Neuronal stem cell (in vitro differentiated cells): ENCODE data around the gene RUNX1.

Experiments used
- DNase-seq: peaks from one replicate; pipeline ENCODE4 v3.0.0-alpha.2; 2013; ENCODE audit warnings: low spot score
- H2AFZ ChIP-seq: one replicate; pipeline ENCODE4 v1.6.1; 2013; ENCODE audit warnings: mild to moderate bottlenecking, low read length, inconsistent platforms
- H2AK5ac ChIP-seq: 2 replicates; pipeline ENCODE4 v1.6.1; 2013; ENCODE audit warnings: low read depth, mild to moderate bottlenecking, inconsistent platforms, low read length, moderate library complexity, mixed read lengths
- H2BK120ac ChIP-seq: 2 replicates; pipeline ENCODE4 v1.6.1; 2013; ENCODE audit warnings: low read depth, mild to moderate bottlenecking, inconsistent platforms, low read length, moderate library complexity, mixed read lengths
- H2BK12ac ChIP-seq: one replicate; pipeline ENCODE4 v1.6.1; 2013; ENCODE audit warnings: low read length, inconsistent platforms
- H2BK15ac ChIP-seq: 2 replicates; pipeline ENCODE4 v1.6.1; 2013; ENCODE audit warnings: mild to moderate bottlenecking, low read length, inconsistent platforms, mixed read lengths
- H2BK5ac ChIP-seq: one replicate; pipeline ENCODE4 v1.6.1; 2013; ENCODE audit warnings: inconsistent platforms, mild to moderate bottlenecking, low read length, moderate library complexity
- H3K14ac ChIP-seq: one replicate; pipeline ENCODE4 v1.6.1; 2013; ENCODE audit warnings: low read length, inconsistent platforms
- H3K18ac ChIP-seq: 2 replicates; pipeline ENCODE4 v1.6.1; 2013; ENCODE audit warnings: low read length, inconsistent platforms
- H3K23ac ChIP-seq: 2 replicates; pipeline ENCODE4 v1.6.1; 2013; ENCODE audit warnings: low read depth, mild to moderate bottlenecking, mixed read lengths, low read length, inconsistent platforms; ENCODE audit not compliant: poor library complexity
- H3K27ac ChIP-seq: replicated peaks from 3 replicates; pipeline ENCODE4 v1.5.1; 2013; ENCODE audit warnings: low read length, inconsistent platforms
- H3K27me3 ChIP-seq, 3 experiments: 2 replicates each; pipeline ENCODE4 v1.6.1; 2013; ENCODE audit warnings: low read length in 3 of 3, mild to moderate bottlenecking in 2 of 3, inconsistent platforms in 1 of 3, low read depth in 1 of 3, mixed read lengths in 1 of 3, moderate library complexity in 1 of 3; ENCODE audit not compliant: control insufficient read depth in 3 of 3, insufficient read depth in 3 of 3
- H3K36me3 ChIP-seq, 2 donors: replicated peaks in 1 of 2; 2 replicates each; pipeline ENCODE4 v1.6.1; 2013; ENCODE audit warnings: low read length in 2 of 2; ENCODE audit not compliant: control insufficient read depth in 2 of 2, insufficient read depth in 2 of 2
- H3K4ac ChIP-seq: 2 replicates; pipeline ENCODE4 v1.6.1; 2013; ENCODE audit warnings: inconsistent platforms, mild to moderate bottlenecking, low read length, moderate library complexity
- H3K4me1 ChIP-seq, 2 donors: 1 replicate in 1 of 2; 2 replicates in 1 of 2; pipeline ENCODE4 v1.6.1; 2013; ENCODE audit warnings: low read length in 2 of 2, low read depth in 1 of 2; ENCODE audit not compliant: control insufficient read depth in 2 of 2, insufficient read depth in 1 of 2
- H3K4me2 ChIP-seq: one replicate; pipeline ENCODE4 v1.6.1; 2013; ENCODE audit warnings: mild to moderate bottlenecking, low read length, inconsistent platforms; ENCODE audit not compliant: insufficient read depth, poor library complexity, severe bottlenecking
- H3K4me3 ChIP-seq, 2 donors: 2 replicates each; pipeline ENCODE4 v1.5.1; 2013; ENCODE audit warnings: low read length in 2 of 2, mild to moderate bottlenecking in 2 of 2, inconsistent platforms in 1 of 2, moderate library complexity in 1 of 2
- H3K79me1 ChIP-seq: one replicate; pipeline ENCODE4 v1.6.1; 2013; ENCODE audit warnings: low read depth, mild to moderate bottlenecking, inconsistent platforms, low read length, moderate library complexity
- H3K9ac ChIP-seq: one replicate; pipeline ENCODE4 v1.6.1; 2013; ENCODE audit warnings: mild to moderate bottlenecking, low read depth, low read length, inconsistent platforms; ENCODE audit not compliant: poor library complexity
- H3K9me3 ChIP-seq, 2 donors: replicated peaks in 1 of 2; 2 replicates each; pipeline versions ENCODE3 to v1.6.1; 2013; ENCODE audit warnings: low read length in 2 of 2, mild to moderate bottlenecking in 2 of 2, inconsistent platforms in 1 of 2, low read depth in 1 of 2, mixed read lengths in 1 of 2, moderate library complexity in 1 of 2; ENCODE audit not compliant: control insufficient read depth in 2 of 2, insufficient read depth in 1 of 2
- H4K8ac ChIP-seq: one replicate; pipeline ENCODE4 v1.6.1; 2013; ENCODE audit warnings: low read depth, mild to moderate bottlenecking, inconsistent platforms, low read length, moderate library complexity
- H4K91ac ChIP-seq: one replicate; pipeline ENCODE4 v1.6.1; 2013; ENCODE audit warnings: low read length, low read depth, mild to moderate bottlenecking, inconsistent platforms; ENCODE audit not compliant: poor library complexity
- WGBS, 2 donors: extraction: QIAGEN DNeasy Blood & Tissue Kit; methylation state at CpG; one replicate each; pipeline ENCODE4 v1.1.7; 2013; ENCODE audit warnings: missing lambda C conversion rate in 2 of 2, mixed read lengths in 1 of 2; ENCODE audit not compliant: insufficient read length in 2 of 2, insufficient replicate concordance in 1 of 2; ENCODE audit errors: extremely low coverage in 2 of 2; 5-methylcytosine and 5-hydroxymethylcytosine counted together

The RUNX1 gene

GRCh38 chr21:34908419-34909055 lies 140.6 kb downstream of the RUNX1 start:
- no peak overlapping the region for H3K18ac ChIP-seq
- no peaks in the 10 kb centered on the region for H3K79me1 ChIP-seq
- no peak overlapping the region for H2BK120ac ChIP-seq
- H3K4me2 ChIP-seq: no peak overlapping the region
- no peak overlapping the region for H3K4ac ChIP-seq
- no peak overlapping the region for H3K14ac ChIP-seq
- H3K9ac ChIP-seq: no peak overlapping the region
- WGBS, 2 donors: no CpG with 5 or more reads among the region's 3 CpGs
- H3K9me3 ChIP-seq: no peaks in the 10 kb centered on the region
- H4K8ac ChIP-seq: no peak overlapping the region
- H3K36me3 ChIP-seq: no peaks in the 10 kb centered on the region
- H3K4me1 ChIP-seq: peaks cover 0 to 5% of the 10 kb centered on the region in 2 donors
- no peak overlapping the region for H4K91ac ChIP-seq
- no peak overlapping the region for H3K4me3 ChIP-seq
- H3K27ac ChIP-seq: no peak overlapping the region
- H2BK12ac ChIP-seq: no peak overlapping the region
- no peak overlapping the region for H2BK5ac ChIP-seq
- H2BK15ac ChIP-seq: no peak overlapping the region
- H3K27me3 ChIP-seq: no peaks in the 10 kb centered on the region
- H2AFZ ChIP-seq: no peak overlapping the region
- DNase-seq: no peak
- H2AK5ac ChIP-seq: no peak overlapping the region
- H3K23ac ChIP-seq: no peak overlapping the region

- no CpG with 5 or more reads among the region's 7 CpGs for WGBS, 2 donors
- Histone ChIP-seq H3K4ac (no peak overlapping the region), H2BK15ac (no peak overlapping the region), H3K36me3 (no peaks in the 10 kb centered on the region), H3K14ac (no peak overlapping the region), H2AK5ac (no peak overlapping the region), H3K9ac (no peak overlapping the region), H3K4me1 (peaks cover 0 to 5% of the 10 kb centered on the region in 2 donors), H4K91ac (no peak overlapping the region), H3K4me2 (no peak overlapping the region), H3K23ac (no peak overlapping the region), H3K27me3 (no peaks in the 10 kb centered on the region), H2BK12ac (no peak overlapping the region), H3K27ac (no peak overlapping the region), H3K9me3 (no peaks in the 10 kb centered on the region), H2AFZ (no peak overlapping the region), H3K18ac (no peak overlapping the region), H4K8ac (no peak overlapping the region), H2BK120ac (no peak overlapping the region), H2BK5ac (no peak overlapping the region), H3K79me1 (no peaks in the 10 kb centered on the region), H3K4me3 (no peak overlapping the region)
- DNase-seq: no peak
Measured at GRCh38 chr21:34907461-34908418, 141.4 kb downstream of the RUNX1 start.

- Histone ChIP-seq H3K4me3 (no peak overlapping the region), H2BK12ac (no peak overlapping the region), H3K27me3 (no peaks in the 10 kb centered on the region)
Measured at GRCh38 chr21:34906401-34906800, 142.7 kb downstream of the RUNX1 start.

GRCh38 chr21:34905218-34905537 lies 143.9 kb downstream of the RUNX1 start:
- WGBS, 2 donors: no CpG with 5 or more reads among the region's 4 CpGs
- Histone ChIP-seq H3K36me3 (no peaks in the 10 kb centered on the region), H3K18ac (no peak overlapping the region), H3K27me3 (no peaks in the 10 kb centered on the region), H2BK15ac (no peak overlapping the region), H3K9me3 (no peaks in the 10 kb centered on the region), H2BK12ac (no peak overlapping the region), H3K14ac (no peak overlapping the region), H3K23ac (no peak overlapping the region), H4K8ac (no peak overlapping the region), H3K27ac (no peak overlapping the region), H2BK5ac (no peak overlapping the region), H3K4me3 (no peak overlapping the region), H3K9ac (no peak overlapping the region), H2BK120ac (no peak overlapping the region), H2AFZ (no peak overlapping the region), H4K91ac (no peak overlapping the region), H2AK5ac (no peak overlapping the region), H3K4me2 (no peak overlapping the region), H3K4ac (no peak overlapping the region), H3K4me1 (peaks cover 0 to 5% of the 10 kb centered on the region in 2 donors), H3K79me1 (no peaks in the 10 kb centered on the region)
- no peak for DNase-seq

More at GRCh38 chr21:34906401-34906800, 142.7 kb downstream of the RUNX1 start:
- no peak overlapping the region for H4K8ac ChIP-seq
- no peak overlapping the region for H2BK120ac ChIP-seq
- H2BK5ac ChIP-seq: no peak overlapping the region
- no peak overlapping the region for H3K4me2 ChIP-seq
- no peak overlapping the region for H3K4ac ChIP-seq
- H2AFZ ChIP-seq: no peak overlapping the region
- no peak for DNase-seq
- no peaks in the 10 kb centered on the region for H3K9me3 ChIP-seq
- H4K91ac ChIP-seq: no peak overlapping the region
- H3K18ac ChIP-seq: no peak overlapping the region
- no peak overlapping the region for H3K9ac ChIP-seq
- no peak overlapping the region for H3K27ac ChIP-seq
- no peak overlapping the region for H3K14ac ChIP-seq
- no peak overlapping the region for H2BK15ac ChIP-seq
- peaks cover 0 to 5% of the 10 kb centered on the region in 2 donors for H3K4me1 ChIP-seq
- no peaks in the 10 kb centered on the region for H3K36me3 ChIP-seq
- H3K23ac ChIP-seq: no peak overlapping the region
- H2AK5ac ChIP-seq: no peak overlapping the region
- no peaks in the 10 kb centered on the region for H3K79me1 ChIP-seq
